Head of caudate nucleus (tissue), 42 donors: ENCODE results near the gene BSG.

Experiments
- DNase-seq, 42 donors: peaks; one replicate each; pipeline versions ENCODE4 v3.0.0 to v3.0.0-alpha.2; 2020 to 2021; ENCODE audit warnings: mixed read lengths in 7 of 42
- intact Hi-C: fragments of 100-400 bp; cut with DNase I; formaldehyde crosslinking; loops from one replicate; pipeline ENCODE4 v1.15.0; 2022

The BSG gene

DNA sequence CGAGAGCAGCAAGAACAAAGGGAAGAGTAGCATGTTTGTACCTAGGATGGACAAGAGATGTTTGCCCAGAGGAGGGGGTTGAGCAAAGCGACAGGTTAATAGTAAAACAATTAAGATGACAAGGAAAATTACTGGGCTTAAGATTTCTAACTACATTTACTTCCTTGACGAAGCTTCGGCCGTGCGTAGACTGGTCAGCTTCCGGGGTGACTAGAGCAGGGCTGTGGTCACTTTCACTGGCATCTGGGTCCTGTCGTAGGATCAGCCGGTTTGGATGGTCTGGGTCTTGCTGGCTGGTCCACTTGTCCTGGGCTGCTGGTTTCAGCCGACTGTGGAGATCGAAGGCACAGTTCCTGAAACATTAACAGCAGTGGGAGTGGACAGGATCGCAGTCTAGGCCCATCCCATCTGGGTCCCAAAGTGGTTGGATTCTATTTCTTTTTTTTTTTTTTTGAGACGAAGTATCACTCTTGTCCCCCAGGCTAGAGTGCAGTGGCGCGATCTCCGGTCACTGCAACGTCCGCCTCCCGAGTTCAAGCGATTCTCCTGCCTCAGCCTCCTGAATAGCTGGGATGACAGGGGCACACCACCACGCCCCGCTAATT lies 5.0 kb upstream of the BSG start:
- DNase-seq: no peak
- intact Hi-C loops: no loop called here

DNA sequence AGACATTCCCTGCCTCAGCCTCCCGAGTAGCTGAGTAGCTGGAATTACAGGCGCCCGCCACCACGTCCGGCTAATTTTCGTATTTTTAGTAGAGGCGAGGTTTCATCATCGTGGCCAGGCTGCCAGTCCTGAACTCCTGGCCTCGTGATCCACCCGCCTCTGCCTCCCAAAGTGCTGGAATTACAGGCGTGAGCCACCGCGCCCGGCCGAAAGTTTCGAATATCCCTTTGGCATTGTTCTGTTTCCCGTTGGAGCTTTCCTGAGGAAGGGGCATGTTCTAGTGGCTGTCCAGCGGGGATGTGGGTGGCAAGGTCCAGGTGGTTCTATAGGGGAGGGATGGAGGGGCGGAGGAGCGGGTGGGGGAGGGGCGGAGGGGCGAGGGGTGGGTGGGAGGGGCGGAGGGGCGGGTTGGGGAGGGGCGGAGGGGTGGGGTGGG lies 2.1 kb upstream of the BSG start:
- intact Hi-C loops: loop anchor here (5.0 kb wide), 1 partner anchor 38 kb away; the partner anchor contains the start of gene CDC34
- DNase-seq: peak in 1 of 42 donors; percentile 1

DNA sequence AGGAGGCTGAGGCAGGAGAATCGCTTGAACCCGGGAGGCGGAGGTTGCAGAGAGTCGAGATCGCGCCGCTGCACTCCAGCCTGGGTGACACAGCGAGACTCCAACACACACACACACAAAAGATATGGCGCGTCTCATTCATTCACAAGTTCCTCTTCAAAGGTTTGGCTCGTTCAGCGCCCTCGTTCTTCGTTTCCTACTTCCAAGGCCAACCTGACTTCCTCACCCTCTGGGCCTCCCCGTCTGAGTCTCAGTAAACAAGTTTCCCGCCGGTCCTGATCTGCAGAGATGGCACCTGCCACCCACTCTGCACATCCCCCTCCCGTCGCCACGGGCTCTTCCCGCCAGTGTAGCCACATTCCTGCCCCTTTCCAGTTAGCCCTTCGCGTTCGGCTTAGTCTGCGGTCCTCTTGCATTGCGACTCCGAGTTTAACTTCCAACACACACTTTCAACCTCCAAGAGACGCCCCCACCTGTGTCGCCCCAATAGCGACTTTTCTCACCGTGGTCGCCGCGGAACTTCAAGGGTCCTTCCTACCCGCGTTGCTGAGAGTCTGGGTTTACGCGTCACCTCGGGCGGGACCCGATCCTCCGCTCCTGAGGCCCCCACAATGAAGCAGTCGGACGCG lies 1.3 kb upstream of the BSG start:
- peak in 4 of 42 donors; percentile 5 to 41 (median 20) for DNase-seq
- intact Hi-C loops: loop anchor here (5.0 kb wide), 1 partner anchor 39 kb away; the partner anchor contains the start of gene CDC34

DNA sequence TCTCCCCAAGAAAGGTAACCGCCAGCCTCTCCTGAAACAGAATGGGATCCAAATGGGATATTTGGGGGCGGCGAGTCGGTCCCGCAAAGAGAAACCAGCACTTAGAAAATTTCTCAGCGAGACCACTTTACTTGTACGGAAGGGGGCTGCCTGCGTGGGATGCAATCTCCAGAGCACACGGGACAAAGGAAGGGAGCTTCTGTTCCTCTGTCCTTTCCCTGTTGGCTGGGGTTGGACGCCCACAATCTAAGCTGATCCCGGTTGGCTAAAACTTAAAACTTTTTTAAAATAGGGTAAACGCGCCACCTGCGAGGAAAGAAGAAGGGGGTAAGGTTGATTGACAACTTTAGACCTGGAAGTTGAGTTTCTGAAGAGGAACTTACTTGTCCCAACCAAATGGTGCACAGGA lies 826 bp upstream of the BSG start:
- intact Hi-C loops: loop anchor here (5.0 kb wide), 1 partner anchor 39 kb away; the partner anchor contains the start of gene CDC34
- DNase-seq: peak in 1 of 42 donors; percentile 4

DNA sequence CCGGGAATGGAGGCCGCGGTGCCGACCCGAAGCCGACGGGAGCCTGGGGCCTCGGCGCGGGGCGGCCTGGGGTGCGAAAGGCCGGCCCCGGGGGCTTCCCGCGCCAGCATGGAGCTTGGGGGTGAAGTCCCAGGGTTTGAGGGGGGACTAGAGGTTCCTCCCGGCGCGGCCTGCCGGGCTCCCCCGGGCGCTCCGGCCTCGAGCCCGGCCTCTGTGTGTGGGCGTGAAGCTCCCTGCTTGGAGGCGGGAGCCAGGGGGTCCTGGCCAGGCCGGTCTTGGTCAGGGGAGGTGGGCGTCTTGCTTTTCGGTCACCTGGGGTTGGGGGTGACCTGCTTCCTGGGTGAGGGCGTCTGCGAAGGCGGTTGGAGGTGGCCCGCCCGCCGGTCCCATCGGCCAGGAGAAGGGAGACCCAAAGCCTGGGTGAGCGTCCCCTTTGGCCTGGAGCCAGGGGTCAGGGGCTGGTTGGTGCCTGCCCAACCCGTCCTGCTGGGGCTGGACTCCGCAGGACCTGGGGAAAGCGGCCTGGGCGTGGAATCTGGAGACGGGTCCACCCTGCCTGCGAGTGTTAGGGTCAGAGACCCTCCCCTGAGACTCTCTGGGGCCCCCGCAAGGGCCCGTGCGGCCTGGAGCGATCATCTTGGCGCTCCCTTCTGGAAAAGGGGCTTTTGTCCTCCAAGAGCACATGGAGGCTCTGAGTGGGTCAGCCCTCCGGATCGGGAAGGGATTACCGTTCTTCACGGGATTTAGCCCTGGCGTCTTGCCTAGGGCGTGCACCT lies 535 bp downstream of the BSG start:
- intact Hi-C loops: loop anchor here (5.0 kb wide), 1 partner anchor 41 kb away; the partner anchor contains the start of gene CDC34
- DNase-seq: peak in 13 of 42 donors; percentile 20 to 64 (median 43)

DNA sequence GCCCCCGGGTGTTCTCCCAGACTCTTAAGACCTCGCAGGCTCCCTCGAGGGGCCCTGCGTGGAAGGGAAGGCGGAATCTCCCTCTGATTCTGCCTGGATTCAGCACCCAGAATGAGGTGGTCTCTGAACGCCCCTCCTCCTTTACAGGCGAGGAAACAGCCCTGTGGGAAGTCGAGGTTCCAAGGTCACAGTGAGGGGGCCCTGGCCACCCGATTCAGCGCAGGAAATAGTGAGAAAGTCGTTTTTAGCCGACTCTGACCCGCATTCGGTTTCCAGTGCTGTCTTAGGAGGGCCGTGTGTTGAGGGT lies 1.1 kb downstream of the BSG start:
- intact Hi-C loops: loop anchor here (5.0 kb wide), 1 partner anchor 41 kb away; the partner anchor contains the start of gene CDC34
- peak in 2 of 42 donors; percentile 39 to 41 for DNase-seq

DNA sequence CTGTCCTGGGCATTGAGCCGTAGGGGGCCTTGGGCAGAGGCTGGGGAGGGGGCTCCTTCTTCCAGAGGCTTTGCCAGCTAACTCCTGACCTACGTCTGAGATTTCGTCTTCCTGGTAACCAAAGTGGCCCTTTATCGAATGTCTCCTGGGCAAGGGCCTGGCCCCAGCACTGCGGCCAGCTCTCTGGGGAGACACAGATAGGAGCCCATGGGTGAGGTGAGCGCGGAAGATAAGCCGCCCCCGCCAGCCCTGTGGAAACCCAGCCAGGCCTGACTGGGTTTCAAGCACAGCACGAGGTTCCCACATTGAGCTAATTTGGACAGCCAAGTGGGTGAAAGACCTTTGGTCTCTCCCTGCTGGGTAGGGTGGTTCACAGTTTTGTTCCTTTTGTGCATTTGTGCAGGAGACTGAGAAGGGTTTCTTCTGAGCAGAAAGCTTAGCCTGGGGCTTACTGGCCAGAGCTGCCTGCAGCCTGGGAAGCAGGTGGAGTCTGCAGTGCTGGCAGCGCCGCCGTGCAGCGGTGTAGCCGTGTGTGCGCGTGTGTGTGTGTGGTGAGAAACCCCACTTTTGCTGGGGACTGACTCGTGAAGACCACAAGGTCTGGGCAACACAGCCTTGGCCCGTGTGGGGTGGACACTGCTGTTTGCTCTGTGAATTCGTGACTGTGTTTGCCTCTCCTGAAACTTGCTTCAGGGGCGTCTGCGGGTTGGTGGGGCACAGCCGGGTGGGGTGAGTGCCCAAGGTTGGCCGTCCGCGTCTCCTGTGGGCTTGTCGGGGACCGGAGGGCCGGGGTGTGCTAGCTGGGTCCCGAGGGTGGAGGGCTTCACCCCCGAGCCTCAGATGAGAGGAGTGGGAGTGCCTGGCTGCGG lies 2.5 kb downstream of the BSG start:
- intact Hi-C loops: loop anchor here (5.0 kb wide), 1 partner anchor 43 kb away; the partner anchor contains the start of gene CDC34
- DNase-seq: peak in 25 of 42 donors; percentile 31 to 69 (median 52)

DNA sequence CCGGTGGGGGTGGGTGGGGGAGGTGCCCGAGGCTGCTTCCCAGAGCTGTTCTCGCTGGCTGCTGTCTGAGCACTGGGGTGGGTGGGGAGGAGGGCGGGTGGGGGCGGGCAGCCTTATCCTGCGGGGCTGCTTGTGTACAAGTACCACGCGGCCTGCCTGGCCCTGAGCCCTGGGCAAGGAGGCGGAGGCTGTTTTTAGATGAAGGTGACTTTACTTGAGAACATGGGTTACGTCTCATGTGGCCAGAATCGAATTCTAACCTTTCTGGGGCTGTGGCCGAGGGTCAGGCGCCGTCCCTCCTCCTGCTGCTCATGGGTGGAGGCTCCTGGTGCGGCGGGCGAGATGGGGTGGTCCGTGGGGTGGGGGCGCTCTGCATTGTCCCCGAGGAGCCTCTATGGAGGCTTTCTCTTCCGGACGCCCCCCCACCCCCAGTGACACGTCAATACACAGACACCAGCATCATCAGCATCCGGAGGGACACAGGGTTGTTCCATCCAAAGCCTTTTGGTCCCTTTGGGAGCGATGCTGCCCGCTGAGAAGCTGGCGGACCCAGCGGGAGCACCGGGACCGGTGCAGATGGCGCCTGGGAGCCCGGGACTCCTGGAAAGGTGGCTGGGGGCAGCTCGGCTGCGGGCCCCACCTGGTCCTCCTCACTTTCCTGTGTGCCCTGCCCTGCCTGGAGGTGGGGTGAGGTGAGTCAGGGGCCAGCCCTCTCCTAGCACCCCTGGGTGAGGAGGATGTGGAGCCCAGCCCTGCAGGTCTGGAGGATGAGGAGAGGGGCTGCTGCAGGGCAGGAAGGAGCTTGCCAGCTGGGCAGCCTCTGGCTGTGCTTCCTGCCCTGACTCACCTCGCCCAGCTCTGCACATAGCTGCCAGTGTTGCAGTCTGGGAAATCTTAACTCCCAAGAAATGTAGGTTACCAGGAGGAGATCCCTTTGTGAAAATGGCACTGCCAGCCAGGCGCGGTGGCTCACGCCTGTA lies 3.4 kb downstream of the BSG start:
- intact Hi-C loops: no loop called here
- peak in 24 of 42 donors; percentile 29 to 82 (median 60) for DNase-seq

DNA sequence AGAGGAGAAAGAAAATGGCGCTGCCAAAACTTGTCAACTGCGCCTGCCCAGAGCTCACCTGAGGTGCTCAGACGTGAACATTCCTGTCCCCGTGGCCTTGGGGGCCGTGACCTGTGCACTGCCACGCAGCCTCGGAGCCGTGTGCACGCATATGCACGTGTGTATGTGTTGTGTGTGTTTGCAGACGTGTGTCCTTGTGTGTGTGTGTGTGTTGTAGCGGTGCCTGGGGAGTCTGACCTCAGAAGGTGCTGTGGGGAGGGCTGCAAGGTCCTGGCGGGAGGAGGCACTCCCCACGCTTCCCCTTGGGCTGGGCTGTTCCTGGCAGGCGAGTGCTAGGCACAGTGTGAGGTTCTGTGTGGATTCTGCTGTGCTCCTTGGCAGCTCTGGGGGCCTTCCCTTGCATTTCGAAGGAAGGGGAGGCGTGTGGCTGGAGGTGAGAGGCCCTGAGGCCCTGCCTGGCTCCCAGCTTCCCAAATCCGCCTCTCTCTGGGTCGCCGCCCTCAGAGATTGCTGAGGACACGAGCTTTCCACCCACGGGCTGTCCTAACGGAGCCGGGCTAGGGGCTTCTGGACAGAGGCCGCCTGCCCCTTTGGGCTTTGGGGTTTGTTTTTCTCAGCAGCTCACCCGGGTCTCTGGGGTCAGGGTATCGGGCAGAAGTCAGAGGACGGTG lies 4.5 kb downstream of the BSG start:
- intact Hi-C loops: no loop called here

DNA sequence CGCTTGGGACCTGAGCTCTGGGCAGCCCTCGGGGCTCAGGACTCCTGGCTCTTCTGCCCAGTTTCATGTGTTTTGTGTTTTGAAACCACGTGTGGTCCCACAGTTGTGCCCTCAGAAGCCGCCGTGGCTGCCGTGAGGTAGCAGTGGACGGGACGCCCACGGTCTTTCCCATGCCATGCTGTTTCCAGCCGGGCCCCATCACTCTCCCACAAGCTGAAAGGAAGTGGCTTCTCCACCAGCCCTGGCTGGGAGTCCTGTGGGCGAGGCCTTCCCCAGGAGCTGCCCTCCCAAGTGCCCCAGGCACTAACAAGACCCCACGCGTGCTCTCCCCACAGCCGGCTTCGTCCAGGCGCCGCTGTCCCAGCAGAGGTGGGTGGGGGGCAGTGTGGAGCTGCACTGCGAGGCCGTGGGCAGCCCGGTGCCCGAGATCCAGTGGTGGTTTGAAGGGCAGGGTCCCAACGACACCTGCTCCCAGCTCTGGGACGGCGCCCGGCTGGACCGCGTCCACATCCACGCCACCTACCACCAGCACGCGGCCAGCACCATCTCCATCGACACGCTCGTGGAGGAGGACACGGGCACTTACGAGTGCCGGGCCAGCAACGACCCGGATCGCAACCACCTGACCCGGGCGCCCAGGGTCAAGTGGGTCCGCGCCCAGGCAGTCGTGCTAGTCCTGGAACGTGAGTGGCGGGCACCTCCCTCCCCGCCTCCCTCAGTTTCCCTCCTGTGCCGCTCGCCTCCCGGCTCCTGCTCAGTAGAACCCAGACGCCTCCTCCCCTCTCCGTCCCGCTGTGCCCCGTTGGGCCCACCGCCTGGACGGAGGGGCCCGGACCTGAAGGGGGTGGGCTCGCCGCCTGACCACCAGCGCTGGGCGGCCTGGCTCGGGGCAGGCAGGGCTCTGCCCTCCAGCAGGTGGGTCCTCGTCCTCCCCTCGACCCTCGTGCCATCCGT lies 5.3 kb downstream of the BSG start:
- peak in 2 of 42 donors; percentile 3 to 22 for DNase-seq
- intact Hi-C loops: no loop called here

More for the DNA sequence above, 4.5 kb downstream of the BSG start:
- DNase-seq: peak in 2 of 42 donors; percentile 6 to 26

DNA sequence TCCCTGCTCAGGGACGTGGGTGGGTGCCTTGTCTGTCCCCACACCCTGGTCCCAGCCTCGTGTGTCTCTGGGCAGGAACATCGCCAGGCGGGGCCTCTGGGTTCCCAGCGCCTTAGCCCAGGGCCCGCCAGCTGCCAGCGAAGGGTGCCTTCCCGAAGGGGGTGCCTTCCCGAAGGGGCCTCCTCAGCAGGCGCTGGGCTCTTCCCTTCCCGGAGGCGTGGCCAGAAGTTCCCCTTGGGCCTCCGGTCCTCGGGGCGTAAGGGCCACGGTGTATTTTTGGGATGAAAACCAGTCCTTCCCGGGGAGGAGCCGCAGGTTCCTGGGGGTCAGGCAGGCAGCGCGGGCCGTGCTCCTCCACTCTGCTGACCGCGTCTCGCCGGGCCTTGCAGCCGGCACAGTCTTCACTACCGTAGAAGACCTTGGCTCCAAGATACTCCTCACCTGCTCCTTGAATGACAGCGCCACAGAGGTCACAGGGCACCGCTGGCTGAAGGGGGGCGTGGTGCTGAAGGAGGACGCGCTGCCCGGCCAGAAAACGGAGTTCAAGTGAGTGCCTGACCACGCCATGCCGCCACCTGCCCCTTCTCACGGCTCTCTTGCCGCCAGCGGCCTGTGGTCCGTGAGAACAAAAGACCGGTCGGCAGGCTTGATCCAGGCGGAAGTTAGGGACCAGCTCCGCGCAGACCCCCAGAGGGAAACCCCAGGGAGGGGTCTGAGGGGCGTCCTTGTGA lies 6.9 kb downstream of the BSG start:
- intact Hi-C loops: no loop called here
- peak in 2 of 42 donors; percentile 2 to 23 for DNase-seq

DNA sequence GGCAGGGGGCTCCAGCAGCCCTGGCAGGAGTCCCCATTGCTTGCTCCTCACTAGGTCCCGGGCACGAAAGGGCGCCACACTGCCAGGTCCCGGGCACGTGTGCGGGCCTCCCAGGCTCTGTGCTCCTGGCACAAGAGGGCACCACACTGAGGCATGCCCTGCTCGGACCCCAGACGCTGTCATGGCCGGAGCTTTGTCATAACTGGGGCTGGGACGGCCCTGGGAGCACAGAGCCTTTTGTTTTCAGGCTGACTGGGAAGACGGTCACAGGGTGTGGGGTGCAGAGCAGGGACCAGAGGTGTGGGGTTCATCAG lies 7.4 kb downstream of the BSG start:
- intact Hi-C loops: loop anchor here (10.0 kb wide), 1 partner anchor 155 kb away; no protein-coding TSS in a partner anchor
- peak in 1 of 42 donors; percentile 2 for DNase-seq

DNA sequence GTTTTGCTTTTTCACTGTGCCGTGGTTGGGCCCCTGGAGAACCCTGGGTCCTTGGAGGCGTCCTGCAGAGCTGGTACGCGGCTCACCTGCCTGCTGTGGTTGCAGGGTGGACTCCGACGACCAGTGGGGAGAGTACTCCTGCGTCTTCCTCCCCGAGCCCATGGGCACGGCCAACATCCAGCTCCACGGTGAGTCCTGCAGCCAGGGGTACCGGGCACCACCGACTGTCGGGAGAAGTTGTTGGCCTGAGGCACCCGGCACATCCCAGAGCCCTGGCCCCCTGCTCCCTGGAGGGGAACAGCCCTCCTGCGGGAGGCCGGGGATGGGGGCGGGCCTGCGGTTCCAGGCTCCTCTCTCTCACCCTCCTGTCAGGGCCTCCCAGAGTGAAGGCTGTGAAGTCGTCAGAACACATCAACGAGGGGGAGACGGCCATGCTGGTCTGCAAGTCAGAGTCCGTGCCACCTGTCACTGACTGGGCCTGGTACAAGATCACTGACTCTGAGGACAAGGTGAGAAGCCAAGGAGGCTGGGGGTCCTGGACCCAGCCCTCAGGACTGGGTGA lies 8.0 kb downstream of the BSG start:
- DNase-seq: peak in 2 of 42 donors; percentile 3 to 29
- intact Hi-C loops: loop anchor here (10.0 kb wide), 1 partner anchor 154 kb away; no protein-coding TSS in a partner anchor

DNA sequence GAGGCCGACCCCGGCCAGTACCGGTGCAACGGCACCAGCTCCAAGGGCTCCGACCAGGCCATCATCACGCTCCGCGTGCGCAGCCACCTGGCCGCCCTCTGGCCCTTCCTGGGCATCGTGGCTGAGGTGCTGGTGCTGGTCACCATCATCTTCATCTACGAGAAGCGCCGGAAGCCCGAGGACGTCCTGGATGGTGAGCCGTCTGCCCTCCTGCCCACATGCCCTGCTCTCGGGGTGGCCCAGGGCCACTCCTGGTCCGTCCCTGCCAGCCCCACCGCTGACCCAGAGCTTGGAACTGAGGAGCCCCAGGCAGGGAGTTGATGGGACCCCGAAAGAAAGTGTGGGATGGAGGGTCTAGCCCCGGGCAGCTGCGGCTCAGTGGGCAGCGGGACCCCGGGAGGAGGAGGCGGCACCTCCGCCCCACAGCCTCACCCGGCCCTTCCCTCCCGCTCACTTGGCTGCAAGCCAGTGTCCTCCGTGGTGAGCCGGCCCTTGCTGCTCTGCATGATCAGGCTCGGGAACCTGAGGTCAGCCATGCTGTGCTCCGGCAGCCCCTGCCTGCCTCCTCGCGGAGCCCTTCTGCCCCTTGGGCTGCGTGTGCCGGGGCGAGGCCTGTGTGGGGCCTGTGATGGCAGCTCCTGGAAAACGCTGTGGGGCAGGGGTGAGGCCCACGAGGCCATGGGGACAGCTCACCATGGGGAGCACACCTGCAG lies 9.2 kb downstream of the BSG start:
- peak in 2 of 42 donors; percentile 2 to 23 for DNase-seq
- intact Hi-C loops: loop anchor here (10.0 kb wide), 1 partner anchor 153 kb away; no protein-coding TSS in a partner anchor
